Measurements from ENCODE around the gene BDH1. TPM values are rescaled to one million over a fixed set of nuclear protein-coding genes. Genes with fewer than 3 reads are reported as not detected.
"Not testable (repeated sequence)": the region's sequence is repeated elsewhere in the genome, so short reads cannot be mapped to it uniquely, and the experiment has no call there.

The BDH1 gene
- total RNA-seq, 2 experiments from 2014 or later, result 54.2 to 55.8 TPM

DNA sequence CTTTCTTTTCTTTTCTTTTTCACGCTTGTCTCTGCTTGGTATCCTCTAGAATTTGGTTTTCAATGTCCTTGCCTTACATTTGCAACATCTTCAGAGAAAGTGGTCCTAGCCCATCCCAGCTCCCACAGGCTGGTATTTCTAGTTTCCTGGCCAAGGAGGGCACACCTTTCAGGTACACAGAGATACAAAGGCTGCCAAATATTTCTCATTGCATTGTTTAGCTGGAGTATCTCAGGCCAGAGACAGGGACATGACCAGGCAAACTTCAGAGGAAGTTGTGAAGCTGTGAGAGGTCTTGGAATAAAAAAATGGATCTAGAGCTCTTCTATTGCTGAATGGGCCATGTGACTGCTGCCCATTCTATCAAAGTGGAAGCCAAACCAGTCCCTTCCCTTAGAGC is 68.9 kb downstream of the BDH1 start:
- CTCF ChIA-PET, result no interaction called here
- no peaks in the 10 kb centered on the region for H3K4me1 Mint-ChIP-seq
- H3K36me3 Mint-ChIP-seq (ENCODE audit: low read depth), result no peaks in the 10 kb centered on the region
- H3K27me3 Mint-ChIP-seq, result peaks cover 13% of the 10 kb centered on the region
- no peak overlapping the region for H3K27ac Mint-ChIP-seq
- POLR2A ChIA-PET, result no interaction called here
- no peaks in the 10 kb centered on the region for H3K9me3 Mint-ChIP-seq
- no peak for DNase-seq
- H3K4me3 Mint-ChIP-seq, result no peak overlapping the region

DNA sequence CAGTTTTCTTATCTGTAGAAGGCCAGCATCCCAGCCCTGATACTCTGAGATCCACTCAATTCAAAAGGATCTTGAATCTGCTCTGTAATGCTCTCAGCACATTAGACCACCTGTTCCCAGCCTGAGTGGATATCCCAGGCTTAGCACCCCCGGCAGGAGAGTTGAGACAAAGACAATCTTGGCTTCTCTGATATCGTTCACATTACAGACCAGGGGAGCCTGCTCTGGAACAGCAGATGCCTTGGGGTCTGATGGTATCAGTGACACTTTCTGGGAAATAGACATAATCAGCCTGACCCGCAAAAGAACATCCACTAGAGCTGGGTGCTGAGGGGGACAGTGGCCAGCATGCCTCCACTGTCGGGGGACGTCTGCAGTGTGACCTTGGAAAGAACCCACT is 70.6 kb downstream of the BDH1 start:
- H3K27ac Mint-ChIP-seq, result no peak overlapping the region
- H3K9me3 Mint-ChIP-seq, result no peaks in the 10 kb centered on the region
- CTCF ChIA-PET, result no interaction called here
- H3K4me3 Mint-ChIP-seq, result no peak overlapping the region
- no peaks in the 10 kb centered on the region for H3K4me1 Mint-ChIP-seq
- POLR2A ChIA-PET, result no interaction called here
- no peaks in the 10 kb centered on the region for H3K36me3 Mint-ChIP-seq (ENCODE audit: low read depth)
- H3K27me3 Mint-ChIP-seq, result peaks cover 22% of the 10 kb centered on the region
- no peak for DNase-seq

DNA sequence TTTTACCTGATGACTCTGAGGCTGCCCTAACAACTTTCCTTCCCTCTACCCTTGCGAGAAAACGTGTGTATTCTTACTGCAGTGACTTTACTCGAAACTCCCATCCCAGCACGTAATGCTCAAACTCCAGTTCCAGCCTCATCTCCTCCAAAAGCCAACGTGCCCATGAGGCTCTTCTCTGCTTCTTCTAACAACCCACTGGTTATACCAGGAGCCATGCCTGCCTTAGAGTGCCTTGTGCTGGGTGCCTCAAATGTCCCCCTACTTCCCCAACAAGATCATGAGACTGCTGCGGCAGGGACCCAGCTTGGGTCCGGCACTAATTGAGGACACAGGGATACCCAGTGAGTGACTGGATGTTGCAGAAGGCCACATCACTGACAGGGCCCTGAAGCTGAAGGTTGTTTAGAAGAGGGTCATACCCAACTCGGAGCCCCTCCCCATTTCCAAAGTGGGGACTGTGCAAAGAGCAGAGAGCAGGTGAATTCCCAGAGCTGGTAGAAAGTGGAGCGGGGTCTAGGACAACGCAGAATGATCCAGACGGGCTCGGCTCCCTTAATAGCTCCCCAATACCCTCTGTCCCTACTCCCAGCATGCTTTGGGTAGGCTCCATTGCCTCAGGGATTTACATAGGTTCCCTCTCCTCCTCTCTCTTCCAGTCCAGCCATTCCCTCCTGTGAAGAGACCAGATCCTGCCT is 71.4 kb downstream of the BDH1 start:
- POLR2A ChIA-PET, result no interaction called here
- CTCF ChIA-PET, result no interaction called here
- Mint-ChIP-seq H3K36me3 (ENCODE audit: low read depth) (no peaks in the 10 kb centered on the region), H3K9me3 (no peaks in the 10 kb centered on the region), H3K4me3 (no peak overlapping the region), H3K4me1 (no peaks in the 10 kb centered on the region), H3K27ac (no peak overlapping the region), H3K27me3 (peaks cover 28% of the 10 kb centered on the region)
- no peak for DNase-seq

DNA sequence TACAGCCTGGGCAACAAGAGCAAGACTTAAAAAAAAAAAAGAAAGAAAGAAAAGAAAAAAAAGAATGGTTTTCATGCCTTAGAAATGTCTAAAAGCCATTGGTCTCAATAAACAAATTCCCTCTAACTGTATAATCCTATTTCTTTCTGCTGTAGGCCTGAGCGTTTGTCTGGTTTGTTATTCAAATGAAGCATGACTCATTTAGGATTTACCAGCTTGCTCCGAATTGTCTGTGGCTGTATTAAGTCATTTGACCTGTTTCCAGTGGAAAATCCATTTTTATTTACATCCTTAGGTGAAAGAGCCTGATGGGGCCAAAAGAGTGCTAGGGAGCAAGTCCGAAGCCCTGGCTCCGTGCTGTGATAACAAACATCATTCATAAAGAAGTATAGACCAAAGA is 73.8 kb downstream of the BDH1 start:
- CTCF ChIA-PET, result interaction anchor here (1.5 kb wide), 1 partner anchor 225 kb away, joined by 3 read pairs; no protein-coding TSS in a partner anchor
- no peak overlapping the region for H3K27ac Mint-ChIP-seq

DNA sequence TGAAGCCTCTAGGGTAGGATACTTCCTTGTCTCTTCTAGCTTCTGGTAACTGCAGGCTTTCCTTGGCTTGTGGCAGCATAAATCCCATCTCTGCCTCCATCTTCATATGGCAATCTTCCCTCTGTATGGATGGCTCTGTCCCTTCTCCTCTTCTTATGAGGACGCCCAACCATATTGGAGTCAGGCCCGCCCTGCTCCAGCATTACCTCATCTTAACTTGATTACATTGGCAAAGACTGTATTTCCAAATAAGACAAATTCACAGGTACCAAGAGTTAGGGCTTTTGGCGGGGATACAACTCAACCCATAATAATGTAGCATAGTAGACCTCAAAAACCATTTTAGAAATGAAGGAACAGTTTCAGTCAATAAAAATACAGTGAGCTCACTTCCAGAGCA is 75.4 kb downstream of the BDH1 start:
- Mint-ChIP-seq H3K36me3 (ENCODE audit: low read depth) (no peaks in the 10 kb centered on the region), H3K27ac (no peak overlapping the region), H3K4me3 (no peak overlapping the region), H3K27me3 (peaks cover 25% of the 10 kb centered on the region), H3K4me1 (no peaks in the 10 kb centered on the region), H3K9me3 (no peaks in the 10 kb centered on the region)
- ChIA-PET CTCF (interaction anchor here (1.1 kb wide), 1 partner anchor 20 kb away, joined by 3 read pairs; no protein-coding TSS in a partner anchor), POLR2A (no interaction called here)
- no peak for DNase-seq

More for the DNA sequence above, 73.8 kb downstream of the BDH1 start:
- Mint-ChIP-seq H3K9me3 (no peaks in the 10 kb centered on the region), H3K36me3 (ENCODE audit: low read depth) (no peaks in the 10 kb centered on the region), H3K4me3 (no peak overlapping the region), H3K27me3 (peaks cover 27% of the 10 kb centered on the region), H3K4me1 (no peaks in the 10 kb centered on the region)
- POLR2A ChIA-PET, result no interaction called here
- no peak for DNase-seq

DNA sequence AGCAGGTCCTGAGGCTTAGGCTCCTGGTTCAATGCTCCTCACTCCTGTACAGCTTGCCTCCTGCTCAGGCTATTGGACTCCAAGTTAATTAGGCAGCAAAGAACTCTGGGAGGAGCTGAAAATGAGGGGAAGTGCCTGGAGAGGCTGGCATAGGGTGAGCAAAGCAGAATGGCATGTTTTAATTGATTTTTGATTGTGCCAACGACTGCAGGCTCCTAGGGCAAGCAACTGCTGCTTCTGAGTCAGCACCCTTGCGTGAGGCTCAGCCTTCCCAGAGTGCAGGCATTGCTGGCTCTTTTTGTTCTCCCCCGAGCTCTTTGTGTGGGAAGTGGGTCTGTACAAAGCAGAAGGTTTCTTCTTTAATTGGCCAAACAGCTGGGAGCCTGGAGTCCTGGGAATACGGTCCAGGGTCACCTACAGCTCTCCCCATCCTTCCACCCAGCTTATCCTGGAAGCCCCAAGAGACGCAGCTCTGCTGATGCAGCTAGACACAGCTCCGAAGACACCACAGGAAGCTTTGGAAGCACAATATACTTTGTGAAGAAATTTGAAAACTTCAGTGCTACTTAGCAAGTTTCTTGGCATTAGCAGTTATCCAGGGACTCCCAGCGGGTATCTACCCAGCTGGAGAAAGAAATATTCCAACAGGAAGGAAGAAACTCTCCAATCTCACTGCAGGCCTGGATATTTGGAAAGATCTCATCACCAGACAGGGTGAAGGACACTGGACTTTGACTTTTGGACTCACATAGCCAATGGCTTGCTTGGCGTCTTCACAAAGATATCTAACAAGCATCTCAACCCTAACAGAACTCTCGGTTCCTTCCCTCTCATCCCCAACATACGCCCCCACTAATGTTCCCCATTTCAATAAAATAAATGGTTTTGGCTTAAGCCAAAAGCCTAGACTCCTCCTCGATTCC is 76.8 kb downstream of the BDH1 start:
- Mint-ChIP-seq H3K27ac (no peak overlapping the region), H3K4me1 (no peaks in the 10 kb centered on the region), H3K36me3 (ENCODE audit: low read depth) (no peaks in the 10 kb centered on the region), H3K27me3 (peaks cover 29% of the 10 kb centered on the region), H3K4me3 (no peak overlapping the region), H3K9me3 (no peaks in the 10 kb centered on the region)
- ChIA-PET POLR2A (no interaction called here), CTCF (no interaction called here)
- DNase-seq, result no peak

DNA sequence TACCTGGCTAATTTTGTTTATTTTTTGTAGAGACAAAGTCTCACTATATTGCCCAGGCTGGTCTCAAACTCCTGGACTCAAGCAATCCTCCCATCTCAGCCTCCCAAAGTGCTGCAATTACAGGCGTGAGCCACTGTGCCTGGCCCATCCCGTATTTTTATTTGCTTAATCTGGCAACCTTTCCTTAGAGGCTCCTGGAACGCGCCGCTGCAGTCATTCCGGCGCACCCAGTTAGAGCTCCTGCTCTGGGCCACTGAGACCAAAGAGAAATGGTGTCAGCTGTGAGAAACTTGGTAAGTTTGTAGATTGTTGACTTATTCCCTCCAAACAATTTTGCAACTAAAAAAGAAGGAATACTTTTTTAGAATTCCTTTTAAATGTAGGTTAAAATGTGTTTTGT is 78.0 kb downstream of the BDH1 start:
- POLR2A ChIA-PET, H3K4me3 Mint-ChIP-seq, H3K27ac Mint-ChIP-seq: not testable (repeated sequence)

DNA sequence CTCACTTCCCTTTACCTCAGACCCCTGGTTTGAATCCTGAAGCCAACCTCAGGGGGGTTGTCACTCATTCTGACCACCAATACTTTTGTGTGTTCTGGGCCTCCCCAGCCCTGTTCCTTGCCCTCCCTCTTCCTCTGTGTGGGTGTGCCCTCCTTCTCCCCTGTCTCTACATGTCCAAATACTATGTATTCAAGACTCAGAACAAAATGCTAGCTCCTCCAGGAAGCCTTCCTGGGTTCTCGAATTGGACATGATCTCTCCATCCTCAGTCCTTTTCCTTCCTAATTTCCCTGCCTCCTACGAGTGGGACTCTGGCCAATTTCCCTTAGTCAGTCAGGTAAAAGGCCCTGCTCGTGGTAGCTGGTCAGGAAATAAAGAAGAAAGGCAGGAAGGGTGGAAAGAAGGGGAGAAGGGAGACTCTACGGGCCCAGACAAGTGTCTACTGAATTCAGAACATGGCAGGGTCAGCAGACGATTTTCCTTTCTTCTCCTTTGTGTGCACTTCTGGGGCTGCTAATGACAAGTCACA is 79.7 kb downstream of the BDH1 start:
- POLR2A ChIA-PET, result no interaction called here

More for the DNA sequence above, 78.0 kb downstream of the BDH1 start:
- H3K36me3 Mint-ChIP-seq (ENCODE audit: low read depth); DNase-seq; H3K4me1 Mint-ChIP-seq; H3K9me3 Mint-ChIP-seq; CTCF ChIA-PET: not testable (repeated sequence)
- H3K27me3 Mint-ChIP-seq, result peaks cover 31% of the 10 kb centered on the region

DNA sequence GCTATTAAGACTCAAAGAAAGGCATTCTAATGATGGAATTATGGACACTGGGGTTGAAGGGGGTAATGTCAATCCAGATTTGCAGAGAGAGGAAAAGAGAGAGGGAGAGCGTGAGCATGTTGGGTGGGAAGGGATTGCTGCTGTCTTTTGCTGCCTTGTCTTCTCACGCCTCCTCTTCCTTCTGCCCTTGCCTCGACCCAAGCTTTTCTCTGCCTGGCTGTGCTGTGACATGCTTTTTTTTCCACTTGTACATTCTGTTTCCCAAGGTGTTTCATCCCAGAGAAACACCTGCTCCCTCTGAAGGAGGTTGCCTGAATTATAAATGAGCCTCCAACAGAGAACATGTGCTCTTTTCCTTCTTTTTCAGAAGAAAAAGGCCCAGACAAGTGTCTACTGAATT is 80.3 kb downstream of the BDH1 start:
- ChIA-PET CTCF (no interaction called here), POLR2A (no interaction called here)
- Mint-ChIP-seq H3K27me3 (peaks cover 36% of the 10 kb centered on the region), H3K4me3 (no peak overlapping the region), H3K27ac (no peak overlapping the region), H3K9me3 (no peaks in the 10 kb centered on the region), H3K4me1 (no peaks in the 10 kb centered on the region), H3K36me3 (ENCODE audit: low read depth) (no peaks in the 10 kb centered on the region)
- DNase-seq, result no peak

More for the DNA sequence above, 79.7 kb downstream of the BDH1 start:
- Mint-ChIP-seq H3K36me3 (ENCODE audit: low read depth) (no peaks in the 10 kb centered on the region), H3K9me3 (no peaks in the 10 kb centered on the region), H3K27me3 (peaks cover 33% of the 10 kb centered on the region), H3K4me1 (no peaks in the 10 kb centered on the region), H3K27ac (no peak overlapping the region), H3K4me3 (no peak overlapping the region)
- no peak for DNase-seq
- CTCF ChIA-PET, result no interaction called here

DNA sequence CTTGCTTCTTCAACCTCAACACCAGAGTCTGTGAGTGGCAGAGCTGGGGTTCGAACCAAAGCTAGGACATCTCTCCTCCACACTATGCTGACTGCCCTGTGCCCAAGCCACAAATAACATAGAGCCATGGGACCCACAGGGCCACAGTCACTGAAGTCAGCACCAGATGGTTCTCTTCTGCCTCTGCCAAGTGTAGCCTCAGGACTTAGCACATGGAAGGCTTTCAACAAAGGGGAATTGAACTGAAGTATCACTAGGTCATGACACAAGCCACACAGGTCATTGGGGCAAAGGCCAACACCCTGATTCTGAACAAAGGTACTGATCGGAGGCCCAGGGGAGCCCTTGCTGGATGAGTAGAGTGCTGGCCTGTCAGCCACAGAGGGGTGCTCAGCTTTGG is 83.6 kb downstream of the BDH1 start:
- Mint-ChIP-seq H3K27ac (no peak overlapping the region), H3K4me3 (no peak overlapping the region), H3K36me3 (ENCODE audit: low read depth) (no peaks in the 10 kb centered on the region), H3K27me3 (peaks cover 51% of the 10 kb centered on the region), H3K4me1 (no peaks in the 10 kb centered on the region), H3K9me3 (no peaks in the 10 kb centered on the region)
- POLR2A ChIA-PET, result no interaction called here
- DNase-seq, result no peak
- CTCF ChIA-PET, result no interaction called here

DNA sequence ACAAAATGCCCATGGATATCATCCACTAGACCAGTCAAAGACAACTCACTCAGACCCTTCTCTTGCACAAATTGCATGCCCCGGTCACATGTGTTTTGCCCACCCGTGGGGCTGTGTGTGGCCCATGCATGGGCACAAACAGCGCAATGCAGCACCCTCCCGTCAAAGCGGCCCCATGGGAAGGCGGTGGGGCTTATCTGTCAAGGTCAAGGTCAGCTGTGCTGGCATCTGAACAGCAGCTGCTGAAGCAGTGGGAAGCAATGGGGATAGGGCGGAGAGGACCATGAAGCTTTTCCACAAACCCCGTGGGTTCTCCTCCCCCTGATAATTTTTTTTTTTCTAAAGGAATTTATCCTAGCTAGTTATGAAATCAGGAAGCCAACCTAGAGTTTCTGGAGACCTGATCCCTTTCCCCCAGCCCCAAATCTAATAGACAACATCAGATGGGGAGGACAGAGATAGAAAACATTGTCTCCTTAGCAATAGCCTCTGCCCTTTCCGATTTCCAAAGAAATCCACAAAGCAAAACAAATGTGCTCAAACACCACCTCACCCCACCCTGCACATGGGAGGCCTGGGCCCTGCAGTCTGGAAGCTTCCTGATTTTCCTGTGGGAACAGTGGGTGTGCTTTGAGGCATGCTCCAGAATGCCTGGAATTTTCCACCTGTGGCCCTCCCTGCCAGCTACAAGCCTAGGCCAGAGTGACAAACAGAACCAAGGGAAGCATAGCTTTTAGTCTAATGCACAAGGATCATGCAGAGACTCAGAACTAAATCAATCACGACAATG is 84.4 kb downstream of the BDH1 start:
- Mint-ChIP-seq H3K36me3 (ENCODE audit: low read depth) (no peaks in the 10 kb centered on the region), H3K27ac (no peak overlapping the region), H3K4me3 (no peak overlapping the region), H3K27me3 (peaks cover 54% of the 10 kb centered on the region), H3K4me1 (no peaks in the 10 kb centered on the region), H3K9me3 (no peaks in the 10 kb centered on the region)
- ChIA-PET CTCF (no interaction called here), POLR2A (no interaction called here)
- no peak for DNase-seq

DNA sequence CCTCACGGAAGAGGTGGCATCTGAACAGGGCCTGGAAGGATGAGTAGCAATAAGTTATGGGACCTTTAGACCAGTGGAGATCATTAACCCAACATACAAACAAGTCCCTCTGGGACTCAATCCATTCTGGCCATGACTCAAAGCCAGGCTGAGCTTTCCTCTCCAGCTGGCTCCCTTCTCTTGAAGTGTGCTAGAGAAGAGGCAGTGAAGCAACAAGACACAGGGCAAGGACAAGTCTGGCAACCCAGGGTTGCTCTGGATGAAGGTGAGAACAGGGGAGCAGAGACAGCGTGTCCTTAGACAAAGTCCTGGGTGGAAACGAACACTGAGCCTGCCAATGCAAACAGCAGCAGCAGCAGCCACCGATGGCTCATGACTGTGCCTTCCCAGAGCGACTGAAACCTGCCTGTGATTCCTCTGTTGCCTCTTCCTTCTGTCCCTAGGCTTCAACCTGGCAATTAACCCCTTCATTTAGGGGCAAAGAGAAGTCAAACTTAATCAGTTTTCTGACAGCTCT is 86.8 kb downstream of the BDH1 start:
- CTCF ChIA-PET, result no interaction called here
- no peaks in the 10 kb centered on the region for H3K9me3 Mint-ChIP-seq
- peaks cover 64% of the 10 kb centered on the region for H3K27me3 Mint-ChIP-seq
- no peak for DNase-seq
- H3K36me3 Mint-ChIP-seq (ENCODE audit: low read depth), result no peaks in the 10 kb centered on the region
- no peak overlapping the region for H3K27ac Mint-ChIP-seq
- no peak overlapping the region for H3K4me3 Mint-ChIP-seq
- POLR2A ChIA-PET, result no interaction called here
- no peaks in the 10 kb centered on the region for H3K4me1 Mint-ChIP-seq

DNA sequence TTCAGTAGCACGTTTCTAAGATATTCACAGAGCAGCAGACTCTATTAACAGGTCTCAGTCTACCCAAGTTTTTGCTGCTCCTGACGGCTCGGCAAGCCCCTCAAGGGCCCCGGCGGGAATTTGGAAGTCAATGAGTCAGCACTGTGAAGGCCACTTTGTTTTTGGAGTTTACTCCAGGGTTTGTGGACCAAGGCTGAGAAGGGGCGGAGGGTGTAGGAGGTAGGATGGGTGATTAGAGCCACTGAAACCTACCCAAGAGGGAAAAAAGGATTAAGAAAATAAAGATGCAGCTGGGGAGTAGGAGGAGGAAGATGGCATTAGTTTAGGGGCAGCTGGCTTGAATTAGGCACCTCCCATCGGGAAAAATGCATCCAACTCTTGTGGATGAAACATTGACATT is 87.6 kb downstream of the BDH1 start:
- Mint-ChIP-seq H3K9me3 (no peaks in the 10 kb centered on the region), H3K27ac (no peak overlapping the region), H3K4me3 (no peak overlapping the region), H3K27me3 (peaks cover 66% of the 10 kb centered on the region), H3K36me3 (ENCODE audit: low read depth) (no peaks in the 10 kb centered on the region), H3K4me1 (peaks cover 2% of the 10 kb centered on the region)
- DNase-seq, result no peak
- CTCF ChIA-PET, result no interaction called here
- POLR2A ChIA-PET, result no interaction called here
